Heart left ventricle (tissue), 13 donors: ENCODE measurements around the gene AKAP13.

Experiments used
- CTCF ChIP-seq, 12 donors: fragments of 200-600 bp; sonication (generic) in 4 of 12; IDR thresholded peaks; one replicate each; pipeline versions ENCODE4 v1.5.0 to v1.8.0; 2018 to 2022; ENCODE audit warnings: antibody characterized with exemption in 12 of 12, mild to moderate bottlenecking in 5 of 12
- POLR2A ChIP-seq, 2 donors: fragments of 450-650 bp; IDR thresholded peaks; one replicate each; pipeline ENCODE4 v1.6.1; 2017; ENCODE audit warnings: antibody characterized with exemption in 2 of 2, mild to moderate bottlenecking in 2 of 2, moderate library complexity in 2 of 2
- donor health status: ischemic (EF 13 %, LVEDD 7.1; RV severe dilation, severe dysfunction).
- donor health status: DM: no; HTN: yes; CAD: no.
- donor health status: DM: no; HTN: no; CAD: no.
- donor health status: ischemic (EF 25% LVEDD 6.9; RV normal size, moderate dysfunction).
- donor health status: ischemic (EF 25% LVEDD 5.7; RV mildly dilated, moderate dysfunction).
- donor health status: ischemic (EF 35%, LVEDD 5.7; RV mildly dilated, moderate dysfunction).
- donor health status: nonischemic (EF 11% LVEDD 7.7; RV severe dilation, severe dysfunction).
- donor health status: DM: yes; HTN: yes; CAD: no.
- donor health status: PGD.
- donor health status: ischemic (EF 29% LVEDD 5.4; RV normal size, mild dysfunction).
- donor health status: nonischemic (EF 23%, LVEDD 6.1; RV moderate dilation, normal function).

- TF ChIP-seq POLR2A (IDR thresholded peaks at IDR 0.05) = no peak
- TF ChIP-seq CTCF (IDR thresholded peaks at IDR 0.05) = no peak
These were observed 328.8 kb downstream of the AKAP13 start for GRCh38 chr15:85709250-85709649.
